EL (cell line): ENCODE results near the gene FAT1.

ENCODE experiments used
- DNase-seq: peaks from one replicate; pipeline ENCODE4 v3.0.0-alpha.2; 2016

The FAT1 gene

DNA sequence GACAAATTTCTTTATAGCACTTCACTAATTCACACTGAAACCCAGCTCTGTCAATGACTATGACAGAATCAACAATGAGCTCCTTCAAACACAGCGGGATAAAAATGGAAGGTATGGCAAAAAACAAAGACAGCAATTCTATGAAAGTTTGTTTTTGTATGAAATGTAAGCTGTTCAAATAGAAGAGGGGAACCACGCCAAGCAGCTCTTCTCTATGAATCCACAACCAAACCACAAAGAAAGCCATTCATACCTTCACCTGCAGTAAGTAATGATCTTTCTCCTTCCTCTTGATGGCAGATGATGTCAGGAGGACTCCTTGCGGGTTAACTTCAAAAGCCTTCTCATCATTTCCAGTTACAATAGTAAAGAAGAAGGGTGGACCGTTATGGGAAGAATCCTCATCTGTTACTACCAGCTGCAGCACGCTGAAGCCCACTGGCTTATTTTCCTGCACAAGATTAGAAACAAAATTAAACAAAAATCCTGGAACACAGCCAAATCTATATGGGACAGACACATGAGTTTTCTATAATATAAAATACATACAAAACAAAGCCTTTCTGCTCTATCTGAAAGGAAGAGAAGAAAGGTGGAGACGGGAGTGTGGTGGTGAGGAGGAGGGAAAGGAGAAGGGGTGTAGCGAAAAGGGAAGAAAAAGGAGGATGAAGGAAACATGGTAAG, 119.4 kb downstream of the FAT1 start:
- no peak for DNase-seq

GRCh38 chr4:186602978-186603377, 120.7 kb downstream of the FAT1 start:
- DNase-seq, result no peak

DNA sequence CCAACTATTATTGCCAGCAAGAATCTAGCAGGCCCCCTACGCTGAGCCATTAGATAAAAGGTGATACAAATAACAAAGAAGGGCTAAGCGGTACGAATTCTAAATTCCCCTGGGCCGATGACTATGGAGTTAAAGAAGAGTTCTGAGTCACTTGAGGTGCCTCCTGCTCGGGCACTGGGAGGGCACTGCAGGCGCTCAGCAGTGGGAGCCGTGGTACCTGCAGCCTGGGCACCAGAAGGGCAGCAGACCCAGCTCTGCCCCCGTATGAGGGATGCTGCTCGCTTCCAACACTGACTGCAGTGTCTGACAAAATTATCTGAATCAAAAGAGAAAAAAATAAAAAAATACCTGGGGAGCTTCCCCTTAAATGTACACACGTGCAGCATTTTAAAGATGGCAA, 124.2 kb downstream of the FAT1 start:
- no peak for DNase-seq

DNA sequence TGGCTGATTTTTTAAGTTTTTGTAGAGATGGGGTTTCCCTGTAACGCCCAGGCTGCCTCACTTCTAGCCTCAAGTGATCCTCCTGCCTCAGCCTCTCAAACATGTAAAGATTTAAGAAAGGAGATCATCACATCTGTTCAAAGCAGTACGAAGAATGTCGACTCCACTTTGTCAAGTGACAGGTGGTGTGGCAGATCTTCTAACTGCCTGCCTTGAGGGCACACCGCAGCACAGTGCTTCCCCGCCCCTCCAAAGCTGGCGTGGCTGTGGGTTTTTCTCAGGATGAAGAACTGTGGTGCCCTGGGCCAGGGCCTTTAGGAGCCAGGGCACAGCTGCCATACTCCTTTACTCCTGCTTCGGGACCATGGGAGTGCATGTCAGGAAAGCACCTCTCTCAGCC, 125.0 kb downstream of the FAT1 start:
- no peak for DNase-seq

- DNase-seq, result no peak
Measured at GRCh38 chr4:186596850-186597390, 126.7 kb downstream of the FAT1 start.

DNA sequence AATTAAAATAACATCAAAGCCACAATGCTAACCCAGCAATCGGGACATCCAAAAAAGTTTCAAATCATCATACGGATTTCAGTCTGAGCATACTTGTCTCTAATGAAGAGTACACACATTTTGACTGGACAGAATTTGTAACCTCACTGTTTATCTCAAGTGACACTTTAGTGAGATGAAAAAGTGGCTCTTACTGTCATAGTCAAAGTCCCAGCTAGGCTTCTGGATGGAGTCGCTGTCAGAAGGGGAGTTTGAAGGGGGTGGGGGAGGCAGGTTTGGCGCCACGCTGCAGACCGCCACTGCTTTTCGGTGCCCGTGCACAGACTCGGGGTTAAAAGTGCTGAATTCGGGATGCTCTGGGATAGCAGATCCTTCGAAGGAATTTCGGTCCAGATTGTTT, 127.3 kb downstream of the FAT1 start:
- no peak for DNase-seq

- DNase-seq, result no peak
Measured at GRCh38 chr4:186593587-186593973, 130.1 kb downstream of the FAT1 start.

DNA sequence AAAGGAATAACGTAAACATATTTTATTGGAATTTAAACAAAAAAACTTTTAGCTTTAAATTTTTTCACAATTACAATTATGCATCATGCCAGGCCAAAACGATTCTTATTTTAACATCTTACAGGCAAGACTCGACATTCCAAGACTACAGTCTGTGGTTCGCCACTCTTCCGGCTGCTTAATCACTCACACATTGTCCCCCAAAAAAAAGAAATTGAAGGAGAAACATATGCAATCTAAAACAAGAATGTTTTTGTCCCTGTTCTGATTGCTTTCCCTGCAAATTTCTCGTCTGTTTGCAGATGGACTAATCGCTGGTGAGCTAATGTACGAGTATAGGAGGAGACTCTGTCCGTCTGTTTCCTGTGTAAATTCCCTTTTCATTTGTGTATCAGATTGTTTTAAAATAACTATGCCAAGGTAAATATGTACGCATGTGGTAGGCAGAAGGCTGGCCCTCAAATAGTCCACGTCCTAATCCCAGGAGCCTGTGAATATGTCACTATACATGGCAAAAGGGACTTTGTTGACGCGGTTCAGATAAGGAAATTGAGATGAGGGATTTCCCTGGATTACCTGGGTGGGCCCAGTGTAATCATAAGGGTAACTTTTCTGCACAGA, 130.6 kb downstream of the FAT1 start:
- DNase-seq, result no peak

GRCh38 chr4:186592445-186592844, 131.2 kb downstream of the FAT1 start:
- DNase-seq, result no peak

GRCh38 chr4:186591651-186592050, 132.0 kb downstream of the FAT1 start:
- no peak for DNase-seq

GRCh38 chr4:186588503-186588902, 135.2 kb downstream of the FAT1 start:
- no peak for DNase-seq

DNA sequence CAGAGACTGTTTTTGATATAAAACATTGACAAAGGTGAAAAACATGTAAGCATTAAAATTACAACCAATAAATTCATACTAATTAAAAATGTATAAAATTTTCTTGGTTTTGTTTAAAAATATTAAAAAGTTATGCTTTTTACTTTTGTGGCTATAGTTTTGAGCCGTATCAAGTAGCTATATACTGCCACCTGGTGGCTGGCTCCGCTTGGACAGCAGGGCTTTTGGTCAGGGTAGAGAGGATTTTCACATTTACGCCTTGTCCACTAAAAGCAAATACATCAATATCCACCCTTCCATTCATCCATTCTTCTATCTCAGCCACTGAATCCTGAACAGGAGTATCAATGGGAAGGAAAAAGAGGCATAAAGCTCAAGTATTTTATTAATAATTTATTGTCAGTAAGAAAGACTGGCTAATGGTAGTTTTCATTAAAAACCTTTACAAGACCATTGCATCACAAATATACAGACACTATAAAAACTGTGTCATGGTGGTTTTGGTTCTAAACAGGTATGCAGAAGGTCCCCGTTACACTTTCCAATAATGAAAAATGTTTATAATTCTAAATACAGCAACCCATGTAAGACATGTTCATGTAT, 136.1 kb downstream of the FAT1 start:
- peak; percentile 58 for DNase-seq

GRCh38 chr4:186586205-186586604, 137.5 kb downstream of the FAT1 start:
- no peak for DNase-seq

- DNase-seq, result no peak
Measured at GRCh38 chr4:186584912-186585311, 138.7 kb downstream of the FAT1 start.

DNA sequence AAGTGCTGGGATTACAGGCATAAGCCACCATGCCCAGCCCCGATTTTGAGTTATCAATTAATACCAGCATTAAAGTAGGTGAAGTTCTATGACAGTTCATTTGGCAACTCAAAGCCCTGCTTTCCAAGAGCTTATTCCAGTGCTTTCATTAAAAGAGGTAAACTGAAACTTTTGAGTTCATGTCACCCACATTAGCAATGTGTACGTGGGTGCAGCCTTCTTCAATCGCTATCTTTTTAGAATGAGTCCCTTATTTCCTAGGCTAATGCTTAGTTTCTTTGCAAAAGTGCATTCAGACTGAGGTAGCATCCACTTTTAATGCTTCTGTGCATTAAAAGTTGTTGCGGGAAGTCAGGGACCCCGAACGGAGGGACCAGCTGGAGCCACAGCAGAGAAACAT, 142.2 kb downstream of the FAT1 start:
- no peak for DNase-seq

DNA sequence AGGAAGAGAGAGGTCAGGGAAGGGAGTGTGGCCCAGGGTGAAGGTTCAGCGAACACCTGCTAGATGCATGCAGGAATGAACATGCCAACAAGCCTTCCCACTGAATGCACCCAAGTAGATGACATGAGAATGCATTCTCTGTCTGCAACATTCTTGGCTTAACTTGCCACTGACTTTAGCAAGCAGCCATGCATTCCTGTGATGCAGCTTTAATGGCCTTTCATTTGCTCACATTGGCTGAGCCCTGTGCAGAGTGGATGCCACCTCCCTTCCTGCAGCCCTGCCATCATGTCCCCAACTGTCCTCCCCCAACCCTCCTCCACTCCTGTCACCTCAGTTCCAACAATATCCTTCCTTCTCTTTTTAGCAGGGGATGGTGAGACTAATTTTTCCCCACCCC, 143.0 kb downstream of the FAT1 start:
- no peak for DNase-seq

DNA sequence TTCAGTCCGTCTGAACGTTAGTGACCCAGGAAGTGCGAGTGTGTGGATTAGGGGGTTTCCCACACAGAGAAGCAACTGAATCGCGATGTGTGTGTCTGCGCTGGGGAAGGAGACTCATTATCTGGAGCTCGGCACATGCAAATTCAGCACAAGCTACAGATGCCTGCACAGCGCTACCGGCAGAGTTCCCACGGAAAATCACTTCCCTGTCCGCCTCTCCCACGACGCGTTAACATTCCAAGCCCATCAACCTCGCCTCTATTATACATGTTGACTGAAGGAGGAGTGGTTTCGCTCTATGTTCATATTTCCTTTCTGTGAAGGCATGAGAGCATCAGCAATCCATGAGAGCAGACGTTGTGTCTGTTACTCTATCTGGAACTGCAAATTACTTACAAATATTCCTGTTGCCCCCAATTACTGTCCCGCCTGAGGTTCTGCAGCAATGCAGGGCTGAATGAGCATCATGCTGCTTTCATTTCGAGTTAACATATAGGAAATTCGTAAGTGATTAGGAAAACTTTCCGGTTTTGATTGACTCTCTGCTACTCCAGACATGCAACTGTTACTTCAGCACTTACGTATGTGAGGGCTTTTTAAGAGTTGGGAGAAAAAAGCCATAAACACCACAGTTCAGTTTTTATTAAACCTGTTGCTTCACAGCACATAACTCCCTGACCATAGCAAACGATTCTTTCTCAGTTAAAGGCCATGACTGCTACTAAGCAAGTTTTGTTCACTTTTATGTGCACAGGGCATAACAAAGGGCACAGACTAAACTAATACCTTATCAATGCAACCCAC, 153.3 kb downstream of the FAT1 start:
- peak; percentile 43 for DNase-seq

GRCh38 chr4:186569533-186570192, 154.0 kb downstream of the FAT1 start:
- DNase-seq, result no peak

DNA sequence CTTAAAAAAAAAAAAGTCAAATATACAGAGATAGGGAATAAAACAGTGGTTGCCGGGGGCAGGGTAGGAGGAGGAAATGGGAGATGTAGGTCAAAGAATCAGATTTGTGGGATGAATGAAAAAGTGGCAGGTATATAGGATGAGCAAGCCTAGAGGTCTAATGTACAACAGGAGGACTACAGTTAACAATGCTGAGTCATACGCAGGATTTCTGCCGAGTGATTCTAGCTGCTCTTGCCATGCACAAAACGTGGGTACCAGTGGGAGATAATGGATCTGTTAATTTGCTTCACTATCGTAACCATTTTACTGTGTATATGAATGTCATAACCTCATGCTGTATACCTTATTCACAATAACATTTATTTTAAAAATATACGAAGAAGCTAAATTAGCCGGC, 157.6 kb downstream of the FAT1 start:
- DNase-seq, result no peak

- DNase-seq, result no peak
Measured at GRCh38 chr4:186563761-186564160, 159.9 kb downstream of the FAT1 start.

DNA sequence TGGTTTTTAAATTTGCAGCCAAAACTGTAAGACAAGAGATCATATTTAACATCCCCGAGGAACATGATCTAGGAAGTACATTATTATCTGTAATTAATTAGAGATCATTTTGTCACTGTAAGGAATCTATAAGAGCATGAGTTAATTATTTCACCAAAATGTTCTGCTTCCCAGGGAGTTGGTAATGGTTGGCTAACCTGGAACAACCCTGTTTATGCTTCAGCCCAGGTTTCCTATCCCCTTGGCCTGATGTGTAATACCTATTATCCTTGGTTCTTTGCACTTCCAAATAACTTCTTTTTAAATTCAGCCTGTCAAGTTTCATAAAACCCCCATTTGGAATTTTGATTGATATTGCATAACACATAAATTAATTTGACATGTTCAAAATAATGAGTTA, 161.9 kb downstream of the FAT1 start:
- no peak for DNase-seq

DNA sequence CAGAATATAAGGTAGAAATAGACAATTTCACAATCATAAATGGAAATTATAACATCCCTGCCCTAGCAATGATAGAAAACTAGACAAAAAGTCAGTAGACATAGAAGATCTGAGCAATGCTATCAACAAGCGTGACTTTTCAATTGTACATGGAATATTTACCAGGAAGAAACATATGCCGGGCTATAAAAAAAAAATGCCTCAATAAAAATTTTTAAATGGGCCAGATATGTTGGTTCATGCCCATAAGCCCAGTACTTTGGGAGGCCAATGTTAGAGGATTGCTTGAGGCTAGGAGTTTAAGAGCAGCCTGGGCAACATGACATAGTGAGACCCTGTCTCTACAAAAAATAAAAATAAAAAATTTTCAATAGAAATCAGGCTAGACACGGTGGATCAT, 163.0 kb downstream of the FAT1 start:
- no peak for DNase-seq

- peak; percentile 65 for DNase-seq
Measured at GRCh38 chr4:186557486-186557885, 166.2 kb downstream of the FAT1 start.
